NCI-H748 treated with DMSO at 0.1 percent for 48 hours (cell line): Measurements from ENCODE around the gene BANF2.
A peak's percentile ranks its signal among the peaks of the same experiment; 100 is the strongest.

ENCODE experiments used
- DNase-seq: peaks from one replicate; lab custom pipeline; 2025; lab: John Stamatoyannopoulos, UW

The BANF2 gene

GRCh38 chr20:17664025-17664633, 35.6 kb upstream of the BANF2 start:
- DNase-seq = no peak

DNA sequence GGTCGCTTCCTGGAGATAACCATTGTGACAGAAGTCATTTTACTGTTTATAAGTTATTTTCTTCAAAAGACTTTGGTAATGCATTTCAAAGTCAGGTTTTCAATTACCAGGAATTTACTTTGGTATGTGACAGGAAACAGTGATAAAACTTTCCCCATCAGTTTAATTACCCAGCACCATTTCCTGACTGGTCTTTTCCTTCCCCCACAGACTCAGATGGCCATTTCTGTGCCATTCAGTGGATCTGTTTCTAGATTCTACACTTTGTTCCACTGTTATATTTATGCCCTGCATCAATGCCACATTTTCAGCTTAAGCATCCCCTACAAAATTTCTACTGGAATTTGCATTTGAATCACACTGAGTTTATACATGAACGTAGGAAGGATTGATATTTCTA, 34.0 kb upstream of the BANF2 start:
- DNase-seq = no peak

GRCh38 chr20:17666481-17666880, 33.3 kb upstream of the BANF2 start:
- DNase-seq = no peak

DNA sequence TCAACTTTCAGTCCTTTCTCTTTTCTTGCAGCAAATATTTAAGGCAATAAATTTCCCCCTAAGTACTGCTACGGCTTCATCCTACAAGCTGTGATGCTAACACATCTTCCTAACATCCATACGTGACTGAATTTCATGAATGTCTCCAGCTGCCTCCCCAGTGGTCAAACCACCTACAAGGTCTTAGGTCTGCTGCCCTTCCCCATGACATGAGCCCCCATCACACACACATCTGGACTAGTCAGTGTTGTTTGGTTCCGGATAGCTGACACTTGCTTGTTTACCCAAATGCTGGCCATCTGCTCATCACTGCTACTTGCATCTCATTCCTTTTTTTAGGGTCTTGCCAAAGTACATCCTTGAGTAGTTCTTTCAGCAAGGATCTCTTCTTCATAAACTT, 32.3 kb upstream of the BANF2 start:
- no peak for DNase-seq

- DNase-seq = no peak
These were observed 31.3 kb upstream of the BANF2 start for GRCh38 chr20:17668432-17668831.

GRCh38 chr20:17669306-17669931, 30.3 kb upstream of the BANF2 start:
- DNase-seq = no peak

DNA sequence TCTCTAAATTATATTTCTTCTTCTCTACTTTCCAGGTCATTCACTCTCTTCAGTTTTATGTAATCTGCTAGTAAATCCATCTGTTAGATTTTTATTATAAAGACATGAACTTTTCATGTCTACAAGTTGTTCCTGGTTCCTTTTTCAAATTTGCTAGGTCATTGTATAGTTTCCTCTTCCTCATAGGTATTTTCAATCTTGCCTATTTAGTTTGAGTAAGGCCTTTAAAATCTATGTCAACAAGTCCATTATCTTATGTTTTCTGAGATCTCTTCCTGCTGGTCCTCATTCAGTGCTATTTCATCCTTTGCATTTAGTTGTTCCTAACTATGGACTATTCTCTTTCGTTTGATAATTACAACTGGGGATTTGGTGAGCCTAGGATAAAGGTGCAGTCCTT, 28.8 kb upstream of the BANF2 start:
- DNase-seq = no peak

- DNase-seq = no peak
These were observed 28.2 kb upstream of the BANF2 start for GRCh38 chr20:17671565-17671964.

GRCh38 chr20:17673084-17673483, 26.7 kb upstream of the BANF2 start:
- no peak for DNase-seq

DNA sequence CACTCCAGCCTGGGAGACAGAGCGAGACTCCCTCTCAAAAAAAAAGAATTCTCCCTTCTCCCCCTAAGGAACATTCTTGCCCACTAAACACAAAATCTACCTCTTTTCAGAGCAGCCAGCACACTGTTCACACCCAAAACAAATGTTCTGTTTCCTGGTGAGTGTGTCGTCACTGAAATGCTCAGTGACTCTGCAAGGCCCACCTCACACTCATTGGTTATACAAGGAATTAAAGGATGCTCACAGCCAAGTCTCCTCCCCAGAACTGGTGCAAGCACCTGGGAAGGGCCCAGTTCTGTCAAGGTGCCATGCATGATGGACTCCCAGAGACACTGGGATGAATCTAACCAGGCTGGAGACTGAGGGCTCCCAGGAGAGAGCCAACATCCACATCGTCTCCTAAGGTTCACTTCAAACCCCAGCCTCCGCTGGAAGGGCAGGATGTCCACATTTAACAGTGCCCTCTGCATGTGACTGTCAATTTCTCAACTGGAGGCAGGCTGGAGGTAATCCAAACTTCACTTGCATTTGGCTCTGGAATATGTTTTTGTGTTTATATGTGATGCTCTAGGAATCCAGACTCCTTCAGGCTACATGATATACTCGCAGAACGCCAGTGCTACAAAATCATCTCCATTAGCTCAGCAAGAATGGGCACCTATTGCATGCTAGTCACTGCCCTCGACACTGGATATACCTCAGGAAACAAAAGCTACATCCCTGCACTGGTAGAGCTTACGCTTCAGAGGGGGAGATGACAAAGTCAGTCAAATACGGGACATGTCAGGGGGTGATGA, 24.8 kb upstream of the BANF2 start:
- DNase-seq = no peak

DNA sequence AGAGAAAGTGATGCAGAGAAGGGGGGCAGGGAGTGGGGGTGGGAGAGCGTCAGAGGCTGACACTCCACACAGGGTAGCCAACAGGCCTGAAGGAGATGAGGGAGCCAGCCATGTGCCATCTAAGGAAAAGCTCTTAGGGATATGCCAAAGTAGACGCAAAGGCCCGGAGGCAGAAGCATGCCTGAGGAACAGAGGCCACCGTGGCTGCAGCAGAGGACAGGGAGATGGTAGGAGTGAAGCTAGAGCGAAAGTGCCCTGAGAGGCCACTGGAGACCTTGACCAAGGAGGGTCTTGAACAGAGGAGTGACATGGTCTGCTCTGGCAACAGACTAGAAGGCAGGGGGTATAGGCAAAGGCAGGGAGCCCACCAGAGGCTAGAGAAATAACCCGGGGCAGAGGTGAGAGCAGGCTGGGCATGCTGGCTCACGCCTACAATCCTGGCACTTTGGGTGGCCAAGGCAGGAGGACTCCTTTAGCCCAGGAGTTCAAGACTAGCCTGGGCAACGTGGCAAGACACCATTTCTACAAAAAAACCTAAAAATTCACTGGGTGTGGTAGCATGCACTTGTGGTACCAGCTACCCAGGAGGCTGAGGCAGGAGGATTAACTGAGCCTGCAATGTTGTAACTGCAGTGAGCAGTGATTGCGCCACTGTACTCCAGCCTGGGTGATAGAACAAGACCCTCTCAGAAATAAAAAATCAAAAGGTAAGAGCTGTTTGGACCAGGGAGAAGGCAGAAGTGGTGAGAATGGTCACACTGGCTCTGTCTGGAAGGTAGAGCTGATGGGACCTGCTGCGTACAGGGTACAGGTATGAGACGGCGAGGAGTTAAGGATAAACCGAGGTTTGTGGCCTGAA, 24.0 kb upstream of the BANF2 start:
- DNase-seq = no peak

GRCh38 chr20:17676378-17676759, 23.4 kb upstream of the BANF2 start:
- DNase-seq = no peak

- DNase-seq = no peak
These were observed 22.8 kb upstream of the BANF2 start for GRCh38 chr20:17676942-17677341.

DNA sequence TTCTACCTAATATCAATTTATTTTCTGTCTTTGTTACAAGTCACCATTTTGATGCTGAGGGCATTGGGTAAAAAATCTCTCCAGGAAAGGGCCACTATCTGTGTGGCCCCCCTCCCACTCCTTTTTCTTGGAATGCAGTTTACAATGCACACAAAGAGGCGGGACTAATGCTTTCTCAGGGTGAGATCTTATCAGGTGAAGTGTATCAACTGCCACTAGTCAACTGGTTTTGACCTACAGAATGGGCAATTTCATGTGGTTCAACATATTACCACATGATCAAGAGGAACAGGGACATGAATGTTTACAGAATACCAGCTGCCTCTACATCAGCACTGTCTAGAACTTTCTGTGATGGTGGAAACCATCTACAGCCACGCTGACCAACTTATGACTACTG, 21.5 kb upstream of the BANF2 start:
- no peak for DNase-seq

GRCh38 chr20:17678886-17679285, 20.9 kb upstream of the BANF2 start:
- DNase-seq = no peak

- no peak for DNase-seq
These were observed 19.6 kb upstream of the BANF2 start for GRCh38 chr20:17679941-17680835.

DNA sequence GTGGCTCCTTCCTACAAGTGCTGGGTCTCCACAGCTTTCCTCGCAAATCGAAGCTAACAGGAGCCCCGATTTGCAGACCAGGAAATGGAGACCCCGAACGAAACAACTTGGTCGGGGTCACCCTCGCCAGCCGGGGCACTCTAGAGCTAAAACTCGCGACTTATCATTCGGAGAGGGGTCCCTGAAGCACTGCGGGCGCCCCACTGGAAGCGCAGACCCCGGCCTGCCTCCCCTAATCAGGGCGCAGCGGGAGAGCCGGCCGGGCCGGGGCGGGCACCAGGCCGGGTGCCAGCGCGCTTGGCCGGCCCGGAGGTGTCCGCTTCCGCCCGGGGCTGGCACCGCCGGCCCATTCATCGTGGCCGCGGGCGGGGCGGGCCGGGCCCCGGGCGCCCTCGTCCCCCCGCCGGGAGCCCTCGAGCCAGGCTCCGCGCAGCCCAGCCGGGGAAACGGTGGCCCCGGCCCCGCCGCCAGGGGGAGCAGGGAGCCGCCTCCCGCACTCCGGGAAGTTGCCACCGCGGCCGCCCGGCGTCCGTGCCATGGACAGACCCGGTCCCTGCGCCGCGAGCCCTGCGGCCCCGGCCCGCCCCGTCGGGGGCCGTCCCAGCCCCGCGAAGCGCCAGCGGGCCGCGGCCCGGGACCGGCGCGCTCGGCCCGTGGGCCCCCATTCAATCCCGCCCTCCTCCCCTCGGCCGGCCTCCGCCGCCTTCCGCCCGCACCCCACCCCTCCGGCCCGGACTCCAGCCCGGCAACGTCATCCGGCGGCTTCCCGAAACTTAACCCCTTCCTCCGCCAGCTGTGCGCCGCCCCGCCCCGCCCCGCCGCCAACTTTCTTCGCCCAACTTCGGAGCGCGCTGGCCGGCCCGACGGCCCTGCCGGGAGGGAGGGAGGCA, 18.7 kb upstream of the BANF2 start:
- peak; percentile 47 for DNase-seq

- no peak for DNase-seq
These were observed 18.1 kb upstream of the BANF2 start for GRCh38 chr20:17681726-17682102.

DNA sequence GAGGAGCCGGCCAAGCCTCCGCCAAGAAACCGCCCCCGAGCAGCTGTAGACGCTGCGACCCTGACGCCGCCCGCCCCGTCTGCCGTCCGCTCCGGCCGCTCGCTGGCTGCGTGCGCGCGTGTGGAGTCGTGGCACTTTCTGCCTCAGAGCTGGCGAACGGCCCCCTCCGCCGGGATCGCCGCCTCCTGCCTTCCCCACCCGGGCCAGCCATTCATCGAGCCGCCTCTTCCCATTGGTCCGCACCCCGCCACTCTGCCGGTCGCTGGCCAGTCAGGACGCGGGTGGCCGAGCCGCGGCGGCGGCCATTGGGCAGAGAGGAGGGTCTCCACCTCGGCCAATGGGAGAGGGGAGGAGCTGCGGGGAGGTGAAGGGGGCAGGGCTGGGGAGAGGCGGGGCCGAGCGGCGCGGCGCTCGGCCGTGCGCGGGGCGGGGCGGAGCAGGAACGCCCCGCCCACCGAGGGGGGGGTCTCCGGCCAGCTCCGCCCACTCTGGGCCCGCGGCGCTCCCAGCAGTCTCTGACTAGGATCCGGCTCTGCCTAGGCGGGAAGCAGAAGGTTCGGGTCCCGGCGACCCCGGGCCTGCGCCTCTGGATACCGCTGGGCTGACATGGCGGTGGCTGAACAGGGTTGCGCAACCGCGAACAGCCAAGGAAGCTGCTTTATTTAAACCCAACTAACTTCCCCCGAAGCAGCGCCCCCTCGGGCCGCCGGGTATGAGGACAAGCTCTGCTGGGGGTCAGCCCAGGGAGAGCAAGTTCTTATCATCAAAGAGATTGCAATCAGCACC, 17.5 kb upstream of the BANF2 start, which contains the start of gene RRBP1:
Gene RRBP1, minus strand, starts transcription at position 140 of the 786 bp plus-strand sequence. CDS start 21,735 bp downstream, outside the sequence.
- peak; percentile 97 for DNase-seq

DNA sequence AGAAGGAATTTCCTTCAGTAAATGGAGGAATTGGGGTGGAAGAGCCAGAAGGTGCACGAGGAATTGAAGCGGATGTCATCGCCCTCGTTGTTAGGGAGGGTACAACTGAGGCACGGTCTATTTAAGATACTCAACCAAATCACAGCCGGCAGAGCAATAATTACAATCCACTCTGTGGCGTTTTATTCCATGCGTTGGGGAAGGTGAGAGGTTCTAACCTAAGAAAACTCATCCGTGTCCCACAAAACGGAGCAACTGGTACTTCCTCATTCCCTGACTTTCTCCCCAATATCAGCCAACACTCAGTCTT, 16.9 kb upstream of the BANF2 start:
- DNase-seq = no peak
